Astrocyte (in vitro differentiated cells and primary cell): ENCODE results near the gene ASH1L. TPM values are rescaled to one million over a fixed set of nuclear protein-coding genes. Genes with fewer than 3 reads are reported as not detected.

Experiments
- DNase-seq: peaks from one replicate; pipeline ENCODE4 v3.0.0-alpha.2; 2010; ENCODE audit warnings: low read depth
- FAIRE-seq: peaks from 2 replicates; lab custom pipeline; 2011; peaks lifted over from hg19 to GRCh38; lab: Jason Lieb, UNC
- H2AFZ ChIP-seq: 2 replicates; pipeline ENCODE4 v1.6.0; 2012; ENCODE audit warnings: low read depth, low read length, inconsistent platforms
- H3K27ac ChIP-seq: 2 replicates; pipeline ENCODE4 v1.5.1; 2011; ENCODE audit warnings: low read depth, low read length, inconsistent platforms
- H3K27me3 ChIP-seq: 2 replicates; pipeline ENCODE4 v1.6.0; 2011; ENCODE audit warnings: low read length, inconsistent platforms; ENCODE audit not compliant: insufficient read depth
- H3K36me3 ChIP-seq: 2 replicates; pipeline ENCODE4 v1.5.1; 2011; ENCODE audit warnings: low read length, inconsistent platforms; ENCODE audit not compliant: insufficient read depth
- H3K4me1 ChIP-seq: 2 replicates; pipeline ENCODE4 v1.5.1; 2011; ENCODE audit warnings: low read length, inconsistent platforms; ENCODE audit not compliant: insufficient read depth
- H3K4me2 ChIP-seq: 2 replicates; pipeline ENCODE4 v1.6.0; 2012; ENCODE audit warnings: low read length, inconsistent platforms
- H3K4me3 ChIP-seq: 2 replicates; pipeline ENCODE4 v1.5.1; 2011; ENCODE audit warnings: low read depth, mild to moderate bottlenecking, low read length, inconsistent platforms; ENCODE audit not compliant: insufficient read depth
- H3K79me2 ChIP-seq: 2 replicates; pipeline ENCODE4 v1.6.0; 2012; ENCODE audit warnings: mild to moderate bottlenecking, low read length, inconsistent platforms; ENCODE audit not compliant: insufficient read depth
- H3K9ac ChIP-seq: 2 replicates; pipeline ENCODE4 v1.6.0; 2012; ENCODE audit warnings: mild to moderate bottlenecking, low read length, inconsistent platforms
- H3K9me3 ChIP-seq: 2 replicates; pipeline ENCODE4 v1.5.1; 2012; ENCODE audit warnings: low read depth, mild to moderate bottlenecking, low read length, inconsistent platforms; ENCODE audit not compliant: insufficient read depth
- H4K20me1 ChIP-seq: 2 replicates; pipeline ENCODE4 v1.6.0; 2012; ENCODE audit warnings: low read length, inconsistent platforms; ENCODE audit not compliant: insufficient read depth
- H3K27ac Mint-ChIP-seq: one replicate; pipeline ENCODE4 v1.8.0; 2021; ENCODE audit warnings: mild to moderate bottlenecking, mixed read lengths; ENCODE audit not compliant: unreplicated experiment
- H3K27me3 Mint-ChIP-seq: one replicate; pipeline ENCODE4 v1.8.0; 2021; ENCODE audit warnings: low read depth, mixed read lengths; ENCODE audit not compliant: unreplicated experiment
- H3K36me3 Mint-ChIP-seq: one replicate; pipeline ENCODE4 v1.8.0; 2021; ENCODE audit warnings: low read depth, mixed read lengths; ENCODE audit not compliant: unreplicated experiment
- H3K4me1 Mint-ChIP-seq: one replicate; pipeline ENCODE4 v1.8.0; 2021; ENCODE audit warnings: low read depth, mixed read lengths; ENCODE audit not compliant: unreplicated experiment
- H3K4me3 Mint-ChIP-seq: one replicate; pipeline ENCODE4 v1.8.0; 2021; ENCODE audit warnings: mild to moderate bottlenecking, moderate library complexity, mixed read lengths; ENCODE audit not compliant: unreplicated experiment
- H3K9me3 Mint-ChIP-seq: one replicate; pipeline ENCODE4 v1.8.0; 2021; ENCODE audit warnings: mild to moderate bottlenecking, mixed read lengths; ENCODE audit not compliant: unreplicated experiment
- CTCF ChIP-seq: IDR thresholded peaks from 2 replicates; pipeline ENCODE4 v1.5.1; 2011; ENCODE audit warnings: low read depth, mild to moderate bottlenecking, inconsistent platforms, low read length, moderate library complexity; ENCODE audit not compliant: insufficient read depth
- EZH2 ChIP-seq: IDR thresholded peaks from 2 replicates; pipeline ENCODE4 v1.6.1; 2012; ENCODE audit warnings: mild to moderate bottlenecking, low read length, inconsistent platforms; ENCODE audit not compliant: insufficient read depth
- total RNA-seq: library from RNA; stranded (reverse); gene quantifications from 2 replicates; pipeline ENCODE4 v1.2.1, GENCODE V29; 2021

The ASH1L gene
- total RNA-seq, 1 donor from 2014 or later, result 31.1 TPM

DNA sequence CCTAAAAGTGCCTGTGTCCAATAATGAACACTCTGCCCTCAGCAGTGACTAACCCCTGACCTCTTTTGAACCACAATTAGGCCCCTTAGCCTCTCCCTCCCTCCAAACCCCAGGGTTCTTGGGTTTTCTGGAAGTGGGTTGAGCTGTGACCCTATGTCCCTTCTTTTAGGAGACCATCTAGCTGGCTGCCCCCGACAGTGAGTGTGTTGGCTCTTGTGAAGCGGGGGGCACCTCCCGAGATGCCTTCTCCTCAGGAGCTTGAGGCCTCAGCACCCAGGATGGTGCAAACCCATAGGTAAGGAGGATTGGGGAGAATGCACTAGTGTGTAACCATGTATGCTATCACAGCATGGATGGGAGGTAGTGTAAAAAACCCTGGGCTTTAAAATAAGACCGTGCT, 234.6 kb downstream of the ASH1L start:
- H3K4me2 ChIP-seq, result no peak overlapping the region
- H3K9me3 Mint-ChIP-seq, result no peaks in the 10 kb centered on the region
- no peak overlapping the region for H3K27ac Mint-ChIP-seq
- no peaks in the 10 kb centered on the region for H3K27me3 ChIP-seq
- peaks cover 29% of the 10 kb centered on the region for H3K79me2 ChIP-seq
- H3K4me1 ChIP-seq, result peaks cover 7% of the 10 kb centered on the region
- TF ChIP-seq CTCF (no peak), EZH2 (no peak)
- H4K20me1 ChIP-seq, result peaks cover 33% of the 10 kb centered on the region
- H3K9ac ChIP-seq, result no peak overlapping the region
- H3K4me3 Mint-ChIP-seq, result peak overlapping the region; percentile 54
- DNase-seq, result no peak
- peaks cover 10% of the 10 kb centered on the region for H3K4me1 Mint-ChIP-seq
- H3K27me3 Mint-ChIP-seq, result no peaks in the 10 kb centered on the region
- no peak for FAIRE-seq
- peaks cover 10% of the 10 kb centered on the region for H3K36me3 Mint-ChIP-seq
- H2AFZ ChIP-seq, result no peak overlapping the region
- no peak overlapping the region for H3K4me3 ChIP-seq
- no peaks in the 10 kb centered on the region for H3K9me3 ChIP-seq
- no peak overlapping the region for H3K27ac ChIP-seq
- peaks cover 16% of the 10 kb centered on the region for H3K36me3 ChIP-seq

DNA sequence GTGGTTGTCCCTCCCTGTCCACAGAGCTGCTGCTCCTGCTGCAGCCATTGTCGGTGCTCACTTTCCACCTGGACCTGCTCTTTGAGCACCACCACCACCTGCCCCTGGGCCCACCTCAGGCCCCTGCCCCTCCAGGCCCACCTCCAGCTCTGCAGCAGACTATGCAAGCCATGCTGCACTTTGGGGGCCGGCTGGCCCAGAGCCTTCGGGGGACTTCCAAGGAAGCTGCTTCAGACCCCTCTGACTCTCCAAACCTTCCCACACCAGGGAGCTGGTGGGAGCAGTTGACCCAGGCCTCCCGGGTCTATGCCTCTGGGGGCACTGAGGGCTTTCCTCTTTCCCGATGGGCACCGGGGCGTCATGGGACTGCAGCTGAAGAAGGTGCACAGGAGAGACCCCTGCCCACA, 236.0 kb downstream of the ASH1L start:
- Mint-ChIP-seq H3K4me1 (peaks cover 11% of the 10 kb centered on the region), H3K4me3 (no peak overlapping the region), H3K9me3 (no peaks in the 10 kb centered on the region), H3K27ac (no peak overlapping the region), H3K27me3 (no peaks in the 10 kb centered on the region), H3K36me3 (peaks cover 10% of the 10 kb centered on the region)
- Histone ChIP-seq H3K9me3 (no peaks in the 10 kb centered on the region), H3K27ac (no peak overlapping the region), H3K4me1 (peaks cover 18% of the 10 kb centered on the region), H3K36me3 (peaks cover 16% of the 10 kb centered on the region), H4K20me1 (peaks cover 43% of the 10 kb centered on the region), H3K4me3 (no peak overlapping the region), H2AFZ (no peak overlapping the region), H3K9ac (no peak overlapping the region), H3K27me3 (no peaks in the 10 kb centered on the region), H3K79me2 (peaks cover 31% of the 10 kb centered on the region), H3K4me2 (no peak overlapping the region)
- DNase-seq, result no peak
- FAIRE-seq, result no peak
- TF ChIP-seq CTCF, result no peak
- no peak for TF ChIP-seq EZH2

- TF ChIP-seq EZH2, result no peak
- TF ChIP-seq CTCF, result no peak
- peaks cover 11% of the 10 kb centered on the region for H3K36me3 ChIP-seq
- H3K4me3 Mint-ChIP-seq, result peak overlapping the region; percentile 91
- no peaks in the 10 kb centered on the region for H3K27me3 ChIP-seq
- no peaks in the 10 kb centered on the region for H3K9me3 Mint-ChIP-seq
- H3K36me3 Mint-ChIP-seq, result peaks cover 8% of the 10 kb centered on the region
- H4K20me1 ChIP-seq, result peaks cover 47% of the 10 kb centered on the region
- H3K4me3 ChIP-seq, result no peak overlapping the region
- peaks cover 23% of the 10 kb centered on the region for H3K4me1 ChIP-seq
- H3K27ac Mint-ChIP-seq, result peak overlapping the region; percentile 68
- H3K27ac ChIP-seq, result no peak overlapping the region
- no peak for FAIRE-seq
- H3K79me2 ChIP-seq, result peaks cover 36% of the 10 kb centered on the region
- H3K9ac ChIP-seq, result peak overlapping the region; percentile 85
- peak overlapping the region; percentile 99 for H3K4me2 ChIP-seq
- H3K4me1 Mint-ChIP-seq, result peaks cover 14% of the 10 kb centered on the region
- H3K27me3 Mint-ChIP-seq, result no peaks in the 10 kb centered on the region
- no peak for DNase-seq
- H3K9me3 ChIP-seq, result no peaks in the 10 kb centered on the region
- no peak overlapping the region for H2AFZ ChIP-seq
These were observed 236.5 kb downstream of the ASH1L start for GRCh38 chr1:155326020-155326526.
